Stimulated activated CD8-positive, alpha-beta memory T cell treated with anti-CD3 and anti-CD28 coated beads, Interleukin-4, amount 100 ng/mL, for 4 hours (primary cell): ENCODE measurements around the gene ZC3H14.
"Not testable (repeated sequence)": the region's sequence is repeated elsewhere in the genome, so short reads cannot be mapped to it uniquely, and the experiment has no call there.

Source experiments
- DNase-seq, 2 donors: peaks; one replicate each; pipeline ENCODE4 v3.0.0-alpha.2; 2020; ENCODE audit warnings: low read depth in 2 of 2, low spot score in 1 of 2

The ZC3H14 gene, protein sequence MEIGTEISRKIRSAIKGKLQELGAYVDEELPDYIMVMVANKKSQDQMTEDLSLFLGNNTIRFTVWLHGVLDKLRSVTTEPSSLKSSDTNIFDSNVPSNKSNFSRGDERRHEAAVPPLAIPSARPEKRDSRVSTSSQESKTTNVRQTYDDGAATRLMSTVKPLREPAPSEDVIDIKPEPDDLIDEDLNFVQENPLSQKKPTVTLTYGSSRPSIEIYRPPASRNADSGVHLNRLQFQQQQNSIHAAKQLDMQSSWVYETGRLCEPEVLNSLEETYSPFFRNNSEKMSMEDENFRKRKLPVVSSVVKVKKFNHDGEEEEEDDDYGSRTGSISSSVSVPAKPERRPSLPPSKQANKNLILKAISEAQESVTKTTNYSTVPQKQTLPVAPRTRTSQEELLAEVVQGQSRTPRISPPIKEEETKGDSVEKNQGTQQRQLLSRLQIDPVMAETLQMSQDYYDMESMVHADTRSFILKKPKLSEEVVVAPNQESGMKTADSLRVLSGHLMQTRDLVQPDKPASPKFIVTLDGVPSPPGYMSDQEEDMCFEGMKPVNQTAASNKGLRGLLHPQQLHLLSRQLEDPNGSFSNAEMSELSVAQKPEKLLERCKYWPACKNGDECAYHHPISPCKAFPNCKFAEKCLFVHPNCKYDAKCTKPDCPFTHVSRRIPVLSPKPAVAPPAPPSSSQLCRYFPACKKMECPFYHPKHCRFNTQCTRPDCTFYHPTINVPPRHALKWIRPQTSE

DNA sequence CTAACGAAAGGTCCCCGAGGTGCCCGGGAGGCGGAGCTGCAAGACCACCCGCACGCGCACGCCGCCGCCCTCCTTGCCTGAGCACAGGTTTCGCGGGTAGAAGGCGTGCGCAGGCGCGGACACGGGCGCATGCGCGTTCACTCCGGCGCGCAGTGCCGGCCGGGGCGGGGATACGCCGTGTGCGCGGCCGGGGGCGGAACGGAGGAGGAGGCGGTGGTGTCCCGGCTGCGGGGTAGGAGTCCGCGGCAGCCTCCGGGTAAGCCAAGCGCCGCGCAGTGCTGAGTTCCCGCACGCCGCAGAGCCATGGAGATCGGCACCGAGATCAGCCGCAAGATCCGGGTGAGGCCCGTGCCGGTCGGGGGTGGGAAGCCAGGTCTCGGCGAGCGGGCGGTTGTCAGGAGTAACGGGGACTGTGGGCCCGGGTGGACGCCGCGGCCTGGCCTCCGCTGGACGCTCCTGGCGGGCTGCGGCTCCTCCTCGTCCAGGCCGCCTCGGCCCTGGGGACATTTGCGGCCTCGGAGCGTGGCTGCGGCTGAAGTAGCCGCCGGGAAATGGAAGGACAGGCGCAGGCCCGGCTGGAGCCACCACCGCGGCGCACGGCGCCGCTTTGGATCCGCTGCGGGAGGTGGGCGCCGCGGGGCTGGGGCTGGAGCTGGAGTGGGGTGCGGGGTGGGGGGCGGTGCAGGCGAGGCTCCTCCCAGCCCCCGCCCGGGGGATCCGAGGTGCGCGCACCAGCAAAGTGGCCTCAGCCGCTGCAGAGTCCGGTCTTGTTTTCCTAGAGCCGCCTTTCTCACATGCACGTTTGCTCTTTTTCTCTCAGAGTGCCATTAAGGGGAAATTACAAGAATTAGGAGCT, at the start of gene ZC3H14:
TSS of gene ZC3H14 (plus strand) at position 207 of the 856 bp plus-strand sequence. CDS start at position 304, 97 bp downstream.
- DNase-seq, result peak; percentile 64 to 71

DNA sequence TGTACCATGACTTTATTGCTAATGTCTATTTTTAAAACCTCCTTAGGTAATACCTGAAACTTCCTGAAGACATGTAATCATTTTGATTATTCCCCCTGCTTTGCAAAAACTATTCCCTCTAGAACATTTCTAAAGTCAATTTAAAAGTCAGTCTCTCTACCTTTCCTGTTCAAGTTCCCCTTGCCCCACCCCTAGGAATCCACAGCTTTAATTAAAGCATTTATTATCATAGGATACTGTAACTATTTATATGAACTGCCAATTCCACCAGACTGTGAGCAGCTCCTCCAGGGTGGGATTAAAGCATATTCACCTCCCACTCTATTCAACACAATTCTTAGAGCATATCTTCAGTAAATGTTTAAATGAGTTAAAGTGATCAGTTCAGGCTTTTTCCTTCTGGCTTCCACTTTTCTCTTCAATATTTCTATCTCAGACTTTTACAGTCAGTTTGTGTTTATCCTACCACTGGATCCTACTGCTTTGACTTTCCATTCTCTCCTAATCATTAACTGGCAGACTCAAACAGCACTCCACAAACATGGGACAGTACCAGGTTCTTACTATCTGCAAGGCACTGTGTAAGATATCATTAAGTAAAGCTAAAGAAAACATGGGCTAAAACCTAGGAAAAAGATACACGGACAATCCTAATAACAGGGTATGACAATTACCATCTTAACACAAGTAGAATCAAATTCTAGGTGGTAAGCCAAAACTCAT, 47.2 kb upstream of the ZC3H14 start:
- no peak for DNase-seq

DNA sequence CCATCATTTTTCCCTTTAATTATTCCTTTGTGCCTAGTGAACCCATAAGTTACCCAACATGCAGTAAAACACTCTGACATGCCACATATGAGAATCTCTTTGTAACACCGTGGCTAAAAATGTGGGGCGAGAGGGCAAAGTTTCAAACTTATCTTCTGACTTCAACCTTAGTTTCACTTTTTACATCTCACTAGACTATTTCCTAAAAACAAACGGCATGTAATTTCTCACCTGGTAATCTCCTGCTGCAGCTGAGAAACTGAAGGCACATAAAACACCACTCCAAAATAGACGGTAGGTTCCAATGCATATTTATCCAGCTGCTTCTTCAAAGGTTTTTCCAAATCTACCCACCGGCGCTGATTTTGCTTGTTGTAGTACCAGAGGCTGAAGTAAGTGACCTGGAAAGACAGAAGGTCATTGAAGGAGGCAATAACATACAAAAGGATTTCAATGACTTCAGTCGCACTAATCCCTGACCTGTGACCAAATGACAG, 45.9 kb upstream of the ZC3H14 start:
- DNase-seq, result no peak

DNA sequence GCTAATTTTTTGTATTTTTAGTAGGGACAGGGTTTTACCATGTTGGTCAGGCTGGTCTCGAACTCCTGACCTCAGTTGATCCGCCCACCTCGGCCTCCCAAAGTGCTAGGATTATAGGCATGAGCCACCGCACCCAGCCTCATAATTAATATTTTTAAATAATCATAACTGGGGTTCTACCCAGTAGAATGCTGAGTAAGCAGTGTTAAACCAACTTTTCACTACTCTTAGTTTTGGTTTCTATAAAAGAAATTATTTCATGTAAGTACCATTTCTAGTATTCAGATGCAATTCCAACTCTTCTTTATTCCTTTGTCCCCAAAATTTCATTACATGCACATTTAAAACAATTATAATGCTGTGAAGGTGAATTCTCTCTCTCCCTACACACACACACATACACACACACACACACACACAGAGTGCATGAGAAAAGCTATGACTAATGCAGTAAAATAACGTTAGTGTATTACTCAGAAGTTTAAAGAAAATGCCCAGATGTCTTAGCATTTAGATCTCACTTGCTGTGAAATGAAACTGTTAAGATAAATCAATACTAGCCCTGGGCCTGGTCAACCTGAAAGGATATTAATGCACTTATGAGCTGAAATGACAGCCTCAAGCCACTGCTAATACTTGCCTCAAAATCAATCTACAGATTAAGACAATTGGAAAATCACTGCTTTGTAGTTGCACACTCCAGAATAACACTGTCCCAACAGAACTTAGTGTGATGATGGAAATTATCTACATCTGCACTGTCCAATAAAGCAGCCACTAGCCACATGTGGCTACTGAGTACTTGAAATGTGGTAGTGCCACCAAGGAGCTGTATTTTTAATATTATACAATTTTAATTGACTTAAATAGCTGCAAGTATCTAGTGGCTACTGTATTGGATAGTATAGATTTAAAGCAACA, 44.0 kb upstream of the ZC3H14 start:
- DNase-seq, result no peak

DNA sequence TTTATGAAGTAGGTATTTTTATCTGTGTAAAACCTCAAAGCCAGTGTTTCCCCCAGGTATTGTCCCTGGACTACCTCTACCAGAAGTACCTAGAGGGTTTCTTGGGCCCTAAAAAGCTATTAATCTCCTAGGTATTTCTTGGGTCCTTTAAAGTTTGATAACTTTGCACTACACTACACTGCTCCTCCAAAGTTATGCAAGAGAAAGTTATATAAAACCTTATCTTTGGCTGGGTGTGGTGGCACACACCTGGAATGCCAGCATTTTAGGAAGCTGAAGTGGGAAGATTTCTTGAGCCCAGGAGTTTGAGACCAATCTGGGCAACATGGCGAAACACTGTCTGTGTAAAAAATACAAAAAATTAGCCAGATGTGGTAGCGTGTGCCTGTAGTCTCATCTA, 42.9 kb upstream of the ZC3H14 start:
- no peak for DNase-seq

DNA sequence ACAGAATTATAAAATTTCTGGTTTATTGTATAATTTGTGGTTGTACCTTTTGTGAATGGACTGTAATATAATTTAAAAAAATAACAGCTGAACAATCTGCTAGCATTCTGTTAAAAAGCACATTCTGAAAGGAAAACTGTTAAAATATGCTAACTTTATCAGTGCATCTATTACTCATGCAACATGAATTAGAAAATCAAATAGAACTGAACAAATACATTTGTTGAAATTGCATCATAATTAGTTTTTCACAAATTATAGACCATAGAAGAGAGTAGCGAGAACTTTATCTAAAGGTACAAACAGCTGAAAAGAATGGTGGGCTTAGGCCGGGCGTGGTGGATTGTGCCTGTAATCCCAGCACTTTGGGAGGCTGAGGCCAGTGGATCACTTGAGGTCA, 41.0 kb upstream of the ZC3H14 start:
- DNase-seq, result no peak

DNA sequence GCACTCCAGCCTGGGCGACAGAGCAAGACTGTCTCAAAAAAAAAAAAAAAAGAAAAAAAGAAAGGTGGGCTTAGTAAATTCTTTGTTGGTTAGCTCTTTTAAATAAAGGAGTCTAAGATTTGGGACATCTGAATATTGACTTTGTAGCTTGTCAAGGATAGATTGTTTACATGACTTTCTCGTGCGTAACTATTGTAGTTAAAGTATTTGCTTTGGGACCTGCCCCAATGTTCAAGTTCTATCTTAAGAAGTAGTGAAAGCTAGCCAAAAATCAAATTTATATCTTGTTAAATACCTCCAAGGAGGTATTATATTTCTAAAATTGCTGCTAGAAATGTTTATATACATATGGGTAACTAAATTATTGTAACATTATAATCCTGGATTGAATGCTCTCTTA, 40.4 kb upstream of the ZC3H14 start:
- no peak for DNase-seq

DNA sequence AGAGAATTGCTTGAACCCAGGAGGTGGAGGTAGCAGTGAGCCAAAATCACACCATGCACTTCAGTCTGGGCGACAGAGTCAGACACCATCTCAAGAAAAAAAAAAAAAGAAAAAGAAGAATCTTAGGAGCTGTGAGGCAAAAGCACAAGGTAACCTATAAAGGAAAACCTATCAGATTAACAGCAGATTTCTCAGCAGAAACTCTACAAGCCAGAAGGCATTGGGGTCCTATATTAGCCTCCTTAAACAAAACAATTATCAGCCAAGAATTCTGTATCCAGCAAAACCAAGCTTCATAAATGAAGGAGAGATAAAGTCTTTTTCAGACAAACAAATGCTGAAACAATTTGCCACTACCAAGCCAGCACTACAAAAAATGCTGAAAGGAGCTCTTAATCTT, 32.9 kb upstream of the ZC3H14 start:
- DNase-seq, result not testable (repeated sequence)

DNA sequence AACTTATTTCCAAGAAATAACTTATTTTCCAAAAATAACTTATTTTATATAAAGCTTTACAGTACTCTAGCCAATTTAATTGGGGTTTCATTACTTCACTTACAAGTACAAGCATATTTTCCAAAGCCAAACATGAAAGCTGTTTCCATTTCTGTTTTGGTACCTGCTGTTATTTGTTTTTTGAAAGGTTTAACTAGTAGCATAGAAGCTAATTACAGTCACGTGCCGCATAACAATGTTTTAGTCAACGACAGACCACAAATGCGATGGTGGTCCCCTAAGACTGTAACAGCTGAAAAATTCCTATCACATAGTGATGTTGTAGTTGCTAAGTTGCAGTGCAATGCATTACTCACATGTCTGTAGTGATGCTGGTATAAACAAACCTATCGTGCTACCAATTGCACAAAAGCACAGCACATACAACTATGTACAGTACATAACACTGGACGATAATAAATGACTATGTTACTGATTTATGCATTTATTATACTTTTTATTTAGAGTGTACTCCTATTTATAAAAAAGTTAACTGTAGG, 29.7 kb upstream of the ZC3H14 start:
- no peak for DNase-seq

DNA sequence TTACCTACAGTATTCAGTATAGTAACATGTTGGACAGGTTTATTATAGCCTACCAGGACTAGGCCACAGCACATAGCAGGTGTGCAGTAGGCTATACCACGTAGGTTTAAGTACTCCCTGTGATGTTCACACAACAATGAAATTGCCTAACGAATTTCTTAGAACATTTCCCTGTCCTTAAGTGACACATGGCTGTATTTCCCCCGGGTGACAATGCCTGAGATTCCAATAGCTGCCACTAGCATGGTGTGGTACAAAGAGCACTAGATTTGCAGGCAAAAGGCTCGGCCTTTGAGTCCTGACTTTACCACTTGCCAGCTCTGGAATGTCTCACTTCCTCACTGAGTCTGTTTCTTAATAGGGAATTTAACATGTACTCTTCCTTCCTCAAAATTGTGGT, 27.7 kb upstream of the ZC3H14 start:
- DNase-seq, result no peak

DNA sequence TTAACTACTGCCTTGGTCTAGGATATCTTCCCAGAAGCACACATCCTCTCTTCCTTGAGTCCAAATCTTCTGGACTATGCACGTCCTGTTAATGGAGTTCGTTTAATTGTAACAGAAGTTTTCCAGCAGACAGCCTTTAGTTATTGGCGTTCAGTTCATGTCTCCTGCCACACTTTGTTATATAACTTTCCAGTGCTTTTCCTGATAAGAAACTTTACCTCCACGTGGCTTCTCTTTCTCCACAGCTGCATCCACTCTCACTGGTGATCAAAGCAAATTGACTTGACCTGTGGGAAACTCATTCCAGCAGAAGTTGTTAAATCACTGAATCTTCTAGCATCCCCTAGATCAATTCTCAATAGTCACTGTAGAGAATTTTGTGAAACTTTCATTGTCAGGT, 27.0 kb upstream of the ZC3H14 start:
- DNase-seq, result no peak

DNA sequence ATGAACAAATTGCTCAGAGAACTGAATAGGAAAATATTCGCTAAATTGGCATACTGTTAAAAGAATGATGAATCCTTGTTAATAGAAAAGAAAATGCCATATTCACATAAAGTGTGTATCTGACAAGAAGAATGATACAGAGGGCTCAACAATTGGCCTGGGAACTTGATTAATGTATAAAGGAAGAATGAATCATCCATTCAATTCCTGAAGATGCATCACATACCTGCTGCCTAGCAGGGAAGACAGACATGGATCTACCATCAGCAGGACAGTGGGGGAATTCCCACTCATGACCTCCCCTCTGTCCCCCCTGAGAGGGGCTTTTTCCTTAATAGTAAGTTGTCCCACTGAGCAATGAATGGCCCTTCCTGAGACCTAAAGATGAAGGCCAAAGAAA, 21.5 kb upstream of the ZC3H14 start:
- no peak for DNase-seq

DNA sequence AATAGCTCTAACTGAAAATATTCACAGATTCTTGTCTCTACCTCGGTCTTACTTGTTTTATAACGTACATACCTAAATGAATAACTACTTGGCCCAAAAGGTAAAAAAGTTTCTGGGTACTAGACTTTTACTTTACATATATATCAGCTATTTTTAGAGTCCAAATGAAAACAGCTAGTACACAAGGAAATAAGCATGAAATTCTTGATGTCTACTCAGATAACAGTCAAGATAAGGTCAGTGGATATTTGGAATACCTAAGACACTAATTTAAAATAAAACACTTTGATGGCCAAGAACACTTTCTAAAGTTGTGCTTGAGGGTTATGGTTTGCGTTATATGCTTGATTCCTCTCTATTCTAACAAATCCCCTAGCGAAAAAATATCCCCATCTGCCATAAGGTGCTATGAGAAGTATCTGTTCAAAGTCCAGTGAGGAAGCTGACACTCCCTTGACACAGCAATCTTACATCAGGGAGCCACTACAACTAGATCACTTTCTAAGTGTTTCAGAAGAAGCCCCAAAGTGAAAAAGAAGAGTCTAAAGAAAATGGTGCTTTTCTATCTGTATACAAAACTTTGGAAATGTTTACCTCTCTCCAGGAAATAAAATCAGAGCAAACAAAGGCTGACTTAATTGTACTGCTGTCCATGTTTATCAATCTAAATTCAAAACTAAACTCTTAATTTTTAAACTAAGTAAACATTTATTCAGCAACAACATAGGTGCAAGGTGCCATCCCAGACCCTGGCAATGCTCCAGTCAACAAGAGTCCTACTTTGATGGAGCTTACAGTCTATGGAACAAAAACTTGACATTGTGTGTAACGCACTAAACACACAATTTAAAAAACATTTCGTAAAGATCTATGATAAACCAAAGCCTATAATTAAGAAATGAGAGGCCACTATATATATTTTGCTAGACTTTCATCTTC, 19.7 kb upstream of the ZC3H14 start:
- DNase-seq, result no peak

DNA sequence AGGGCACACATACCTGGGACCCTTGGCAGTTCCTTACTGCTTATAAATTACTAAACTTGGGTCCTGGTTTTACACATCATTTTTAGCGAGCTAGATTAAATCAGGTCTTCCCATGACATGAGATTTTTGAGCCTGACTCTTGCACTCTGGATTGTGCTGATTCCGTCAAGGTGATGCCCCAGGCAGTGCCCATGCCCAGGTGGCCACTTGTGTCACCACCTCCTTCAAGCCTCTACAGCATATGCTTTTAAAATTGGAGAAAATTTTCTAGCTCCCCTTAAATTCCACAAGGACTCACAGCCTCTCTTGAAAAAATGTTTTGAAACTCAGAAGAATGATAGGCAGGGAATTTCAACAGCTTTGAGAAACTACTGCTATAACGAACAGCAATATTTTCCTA, 17.6 kb upstream of the ZC3H14 start:
- no peak for DNase-seq

DNA sequence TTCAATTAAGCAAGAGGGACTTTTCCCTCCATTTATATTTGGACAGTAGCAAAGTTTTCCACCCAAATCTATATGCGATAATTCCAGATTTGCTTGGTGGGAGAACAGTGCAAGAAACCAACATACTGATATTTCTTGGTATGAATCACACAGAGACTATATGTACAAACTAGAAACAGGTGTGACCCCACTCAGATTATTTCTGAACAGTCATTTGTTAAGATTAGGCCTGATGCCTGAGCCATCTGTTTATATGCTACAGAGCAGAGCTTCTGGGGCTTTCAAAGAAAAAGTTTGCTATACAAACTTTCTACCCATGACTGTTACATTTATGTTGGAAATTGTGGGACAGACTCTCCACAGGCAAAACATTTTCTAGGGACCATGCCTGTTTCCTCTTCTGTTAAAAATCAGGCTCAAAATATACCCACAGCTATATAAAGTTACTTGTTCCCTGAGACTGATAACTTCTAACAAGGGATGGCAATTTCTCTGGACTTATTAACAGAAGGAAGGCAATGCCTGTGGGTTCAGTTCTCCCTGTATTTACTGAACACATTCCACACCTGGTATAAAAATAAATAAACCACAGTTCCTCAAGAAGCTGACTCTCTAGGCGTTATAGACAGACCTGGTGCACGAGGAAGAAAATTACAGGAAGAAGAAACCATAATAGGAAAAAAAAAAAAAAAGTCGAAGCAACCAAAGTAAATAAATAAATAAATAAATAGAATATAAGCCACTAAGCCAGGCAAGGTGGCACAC, 16.0 kb upstream of the ZC3H14 start:
- DNase-seq, result no peak

DNA sequence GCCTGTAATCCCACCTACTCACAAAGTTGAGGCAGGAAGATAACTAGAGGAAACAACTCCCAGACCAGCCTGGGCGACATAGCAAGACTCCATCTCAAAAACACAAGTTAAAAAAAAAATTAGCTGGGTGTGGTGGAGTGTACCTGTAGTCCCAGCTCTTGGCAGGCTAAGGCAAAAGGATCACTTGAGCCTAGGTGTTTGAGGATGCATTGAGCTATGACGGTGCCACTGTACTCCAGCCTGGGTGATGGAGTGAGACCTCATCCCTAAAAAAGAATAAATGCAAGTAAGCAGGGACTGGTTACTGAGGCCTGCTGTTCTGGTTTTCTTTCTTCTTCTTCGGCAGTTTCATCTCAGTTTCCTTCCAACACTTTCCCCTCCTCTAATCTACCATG, 15.5 kb upstream of the ZC3H14 start:
- DNase-seq, result no peak

DNA sequence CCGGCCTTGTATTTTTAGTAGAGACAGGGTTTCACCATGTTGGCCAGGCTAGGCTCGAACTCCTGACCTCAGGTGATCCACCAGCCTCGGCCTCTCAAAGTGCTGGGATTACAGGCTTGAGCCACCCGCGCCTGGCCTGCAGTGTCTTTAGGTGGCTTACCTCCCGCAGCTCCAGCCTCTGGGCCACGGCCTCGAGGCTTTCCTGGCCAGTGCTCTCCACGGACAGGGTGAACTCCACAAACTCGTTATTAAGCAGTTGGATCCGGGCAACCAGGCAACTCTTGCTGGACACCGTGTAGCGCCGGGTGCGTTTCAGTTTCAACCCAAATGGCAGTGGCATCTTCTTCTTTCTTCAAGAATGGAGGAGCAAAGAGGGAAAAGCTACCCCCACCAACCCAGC, 12.8 kb upstream of the ZC3H14 start:
- DNase-seq, result no peak
